Measurements from ENCODE around the gene TRIM10.
"Not testable (repeated sequence)": the region's sequence is repeated elsewhere in the genome, so short reads cannot be mapped to it uniquely, and the experiment has no call there.

DNA sequence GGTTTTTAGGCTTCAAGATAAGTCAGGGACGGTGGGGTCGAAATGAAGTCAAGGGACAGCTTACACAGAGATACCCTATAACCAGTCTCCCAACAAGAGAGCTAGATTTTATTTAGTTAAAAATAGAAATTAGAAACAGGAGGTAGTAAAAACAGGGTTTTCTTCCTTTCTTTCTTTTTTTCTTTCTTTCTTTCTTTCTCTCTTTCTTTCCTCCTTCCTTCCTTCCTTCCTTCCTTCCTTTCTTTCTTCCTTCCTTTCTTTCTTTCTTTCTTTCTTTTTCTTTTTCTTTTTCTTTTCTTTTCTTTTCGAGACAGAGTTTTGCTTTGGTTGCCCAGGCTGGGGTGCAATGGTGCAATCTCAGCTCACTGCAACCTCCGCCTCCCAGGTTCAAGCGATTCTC, 42.3 kb downstream of the TRIM10 start:
- TF ChIP-seq POLR2A (IDR thresholded peaks at IDR 0.05; ENCODE audit: low read length); GATA1 (IDR thresholded peaks at IDR 0.05; ENCODE audit: low read depth, low read length): not testable (repeated sequence)

All from erythroblast (primary cell).